A172 (cell line): Measurements from ENCODE around the gene GFRA1. TPM values are rescaled to one million over a fixed set of nuclear protein-coding genes. Genes with fewer than 3 reads are reported as not detected.

Experiments
- DNase-seq: peaks from one replicate; pipeline ENCODE4 v3.0.0-alpha.2; 2015; ENCODE audit warnings: low spot score
- total RNA-seq: library from RNA; depleted of rRNA; stranded (reverse); fragments of >200 nt; shearing (Covaris generic); gene quantifications from 2 replicates; pipeline ENCODE4 v1.2.3, GENCODE V29; 2014; rRNA removed

The GFRA1 gene
- total RNA-seq, result 21.3 and 38.0 TPM in 2 replicates

- peak; percentile 12 for DNase-seq
Measured at GRCh38 chr10:116272440-116273283, at the start of gene GFRA1. Gene GFRA1 (minus strand): TSS chr10:116273206. CDS start chr10:116272029, 1,177 bp downstream.

- peak; percentile 44 for DNase-seq
Measured at GRCh38 chr10:116316503-116316902, 43.5 kb upstream of the GFRA1 start.

- DNase-seq, result no peak
Measured at GRCh38 chr10:116312548-116312947, 39.5 kb upstream of the GFRA1 start.

- DNase-seq, result no peak
Measured at GRCh38 chr10:116311706-116312490, 38.9 kb upstream of the GFRA1 start.

- no peak for DNase-seq
Measured at GRCh38 chr10:116311016-116311415, 38.0 kb upstream of the GFRA1 start.

GRCh38 chr10:116307455-116307854 lies 34.4 kb upstream of the GFRA1 start:
- DNase-seq, result no peak

GRCh38 chr10:116306847-116307246 lies 33.8 kb upstream of the GFRA1 start:
- DNase-seq, result no peak

GRCh38 chr10:116304923-116305322 lies 31.9 kb upstream of the GFRA1 start:
- DNase-seq, result no peak

GRCh38 chr10:116300542-116300941 lies 27.5 kb upstream of the GFRA1 start:
- DNase-seq, result no peak

- DNase-seq, result no peak
Measured at GRCh38 chr10:116298586-116298985, 25.6 kb upstream of the GFRA1 start.

- DNase-seq, result no peak
Measured at GRCh38 chr10:116296291-116296721, 23.3 kb upstream of the GFRA1 start.

GRCh38 chr10:116292493-116292892 lies 19.5 kb upstream of the GFRA1 start:
- DNase-seq, result no peak

GRCh38 chr10:116289652-116290051 lies 16.6 kb upstream of the GFRA1 start:
- no peak for DNase-seq

- DNase-seq, result peak; percentile 43
Measured at GRCh38 chr10:116287906-116288501, 15.0 kb upstream of the GFRA1 start.

GRCh38 chr10:116286626-116287200 lies 13.7 kb upstream of the GFRA1 start:
- no peak for DNase-seq

GRCh38 chr10:116281775-116282174 lies 8.8 kb upstream of the GFRA1 start:
- DNase-seq, result no peak

GRCh38 chr10:116278846-116279245 lies 5.8 kb upstream of the GFRA1 start:
- DNase-seq, result no peak

- DNase-seq, result no peak
Measured at GRCh38 chr10:116276981-116277380, 4.0 kb upstream of the GFRA1 start.

GRCh38 chr10:116274064-116274904 lies 1.3 kb upstream of the GFRA1 start:
- DNase-seq, result peak; percentile 22

- DNase-seq, result peak; percentile 10
Measured at GRCh38 chr10:116271593-116272439, 1.2 kb downstream of the GFRA1 start.
